Measurements from ENCODE around the gene C2CD4A.

C2CD4A gene

GRCh38 chr15:62104401-62104800 lies 37.6 kb downstream of the C2CD4A start:
- DNase-seq, result no peak

GRCh38 chr15:62104846-62105245 lies 38.1 kb downstream of the C2CD4A start:
- no peak for DNase-seq

GRCh38 chr15:62105266-62105665 lies 38.5 kb downstream of the C2CD4A start:
- DNase-seq, result no peak

- no peak for DNase-seq
These were observed 39.3 kb downstream of the C2CD4A start for GRCh38 chr15:62106096-62106495.

GRCh38 chr15:62107571-62108121 lies 40.9 kb downstream of the C2CD4A start:
- DNase-seq, result no peak

- no peak for DNase-seq
These were observed 41.6 kb downstream of the C2CD4A start for GRCh38 chr15:62108411-62108810.

- no peak for DNase-seq
These were observed 42.7 kb downstream of the C2CD4A start for GRCh38 chr15:62109437-62109836.

- no peak for DNase-seq
These were observed 43.4 kb downstream of the C2CD4A start for GRCh38 chr15:62109982-62110851.

GRCh38 chr15:62112081-62112480 lies 45.3 kb downstream of the C2CD4A start:
- DNase-seq, result no peak

- DNase-seq, result no peak
These were observed 46.1 kb downstream of the C2CD4A start for GRCh38 chr15:62112616-62113593.

GRCh38 chr15:62115847-62116246 lies 49.1 kb downstream of the C2CD4A start:
- DNase-seq, result no peak

- DNase-seq, result no peak
These were observed 51.9 kb downstream of the C2CD4A start for GRCh38 chr15:62118520-62119226.

- peak in 1 of 5 donors; percentile 79 for DNase-seq
These were observed 52.6 kb downstream of the C2CD4A start for GRCh38 chr15:62119227-62119864.

- no peak for DNase-seq
These were observed 53.1 kb downstream of the C2CD4A start for GRCh38 chr15:62119874-62120273.
